Uterus (tissue), 4 donors: Measurements from ENCODE around the gene FAM209B. TPM values are rescaled to one million over a fixed set of nuclear protein-coding genes. Genes with fewer than 3 reads are reported as not detected.

ENCODE experiments used
- DNase-seq, 2 donors: peaks; one replicate each; pipeline ENCODE4 v3.0.0-alpha.2; 2019 to 2020
- H3K27ac ChIP-seq, 2 donors: fragments of 200-600 bp; sonication (generic); 1 replicate in 1 of 2; 2 replicates in 1 of 2; pipeline ENCODE4 v1.5.1; 2016 to 2018
- H3K27me3 ChIP-seq, 2 donors: fragments of 200-600 bp; sonication (generic); one replicate each; pipeline ENCODE4 v1.5.1; 2018 to 2019; ENCODE audit warnings: control low read depth in 1 of 2
- H3K36me3 ChIP-seq, 2 donors: fragments of 200-600 bp; sonication (generic); one replicate each; pipeline ENCODE4 v1.5.1; 2019; ENCODE audit warnings: control low read depth in 1 of 2
- H3K4me1 ChIP-seq, 2 donors: fragments of 200-600 bp; sonication (generic); one replicate each; pipeline ENCODE4 v1.5.1; 2018 to 2019; ENCODE audit warnings: control low read depth in 1 of 2
- H3K4me3 ChIP-seq, 2 donors: fragments of 200-600 bp; sonication (generic); 1 replicate in 1 of 2; 2 replicates in 1 of 2; pipeline ENCODE4 v1.5.1; 2018 to 2019; ENCODE audit warnings: mild to moderate bottlenecking in 1 of 2
- H3K9me3 ChIP-seq, 2 donors: fragments of 200-600 bp; sonication (generic); one replicate each; pipeline ENCODE4 v1.5.1; 2019; ENCODE audit warnings: control low read depth in 1 of 2
- POLR2A ChIP-seq, 2 donors: fragments of 450-650 bp; IDR thresholded peaks; one replicate each; pipeline ENCODE4 v1.6.1; 2016; ENCODE audit warnings: antibody characterized with exemption in 2 of 2, mild to moderate bottlenecking in 1 of 2, moderate library complexity in 1 of 2
- intact Hi-C: fragments of 100-400 bp; cut with DNase I; formaldehyde crosslinking; loops from one replicate; pipeline ENCODE4 v1.15.1; 2023; ENCODE audit warnings: low total_unique reads
- total RNA-seq, 4 donors: library from RNA; depleted of rRNA in 3 of 4; stranded (reverse); fragments of >200 nt in 3 of 4; gene quantifications; one replicate each; pipeline versions ENCODE4 v1.1.0 to v1.2.4, GENCODE V29; 2014 to 2023
- TF ChIP-seq, protein P1 (sequence below), 4 experiments: fragments of 200-600 bp in 2 of 4; fragments of 450-650 bp in 2 of 4; sonication (generic) in 2 of 4; IDR thresholded peaks; one replicate each; pipeline ENCODE4 v1.5.1; 2016 to 2019; ENCODE audit warnings: antibody characterized with exemption in 4 of 4, mild to moderate bottlenecking in 2 of 4, moderate library complexity in 1 of 4
- donor health status: DM: yes; HTN: yes; CAD: no.

Gene FAM209B
- total RNA-seq, 4 donors from 2014 or later = 0.79 TPM; not detected in 3

DNA sequence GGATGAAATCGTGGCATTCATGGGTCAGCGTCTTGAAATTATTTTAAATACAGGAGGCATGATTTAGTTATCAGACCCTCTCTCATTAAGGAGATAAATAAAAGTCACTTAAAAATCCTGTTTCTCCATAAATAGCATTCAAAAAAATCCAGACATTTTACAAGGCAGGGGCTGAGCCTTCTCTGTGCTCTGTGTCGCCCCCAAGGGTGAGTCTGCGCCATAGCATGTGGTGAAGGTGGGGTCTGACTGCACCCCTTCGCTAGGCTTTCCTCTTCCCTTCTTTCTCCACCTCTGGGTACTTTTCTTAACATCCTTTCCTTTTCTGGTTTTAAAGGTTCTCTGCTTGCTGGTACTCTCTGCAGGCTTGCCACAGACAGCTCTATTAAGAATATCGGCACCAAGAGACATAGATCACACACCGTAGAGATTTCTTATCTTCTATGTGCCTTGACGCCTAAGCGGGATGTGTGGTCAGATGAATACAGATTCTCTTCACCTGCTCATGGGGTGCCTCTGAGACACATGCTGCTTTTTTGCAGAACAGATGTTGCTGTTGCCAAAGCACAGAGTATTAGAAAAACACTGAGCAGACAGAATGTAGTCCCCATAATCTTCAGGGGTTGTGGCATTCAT, 28.6 kb upstream of the FAM209B start:
- Histone ChIP-seq H3K27me3 (no peaks in the 10 kb centered on the region), H3K27ac (no peak overlapping the region), H3K4me3 (no peak overlapping the region), H3K4me1 (no peaks in the 10 kb centered on the region), H3K36me3 (no peaks in the 10 kb centered on the region), H3K9me3 (no peaks in the 10 kb centered on the region)
- no peak for TF ChIP-seq POLR2A (IDR thresholded peaks at IDR 0.05)
- TF ChIP-seq, protein P1, sequence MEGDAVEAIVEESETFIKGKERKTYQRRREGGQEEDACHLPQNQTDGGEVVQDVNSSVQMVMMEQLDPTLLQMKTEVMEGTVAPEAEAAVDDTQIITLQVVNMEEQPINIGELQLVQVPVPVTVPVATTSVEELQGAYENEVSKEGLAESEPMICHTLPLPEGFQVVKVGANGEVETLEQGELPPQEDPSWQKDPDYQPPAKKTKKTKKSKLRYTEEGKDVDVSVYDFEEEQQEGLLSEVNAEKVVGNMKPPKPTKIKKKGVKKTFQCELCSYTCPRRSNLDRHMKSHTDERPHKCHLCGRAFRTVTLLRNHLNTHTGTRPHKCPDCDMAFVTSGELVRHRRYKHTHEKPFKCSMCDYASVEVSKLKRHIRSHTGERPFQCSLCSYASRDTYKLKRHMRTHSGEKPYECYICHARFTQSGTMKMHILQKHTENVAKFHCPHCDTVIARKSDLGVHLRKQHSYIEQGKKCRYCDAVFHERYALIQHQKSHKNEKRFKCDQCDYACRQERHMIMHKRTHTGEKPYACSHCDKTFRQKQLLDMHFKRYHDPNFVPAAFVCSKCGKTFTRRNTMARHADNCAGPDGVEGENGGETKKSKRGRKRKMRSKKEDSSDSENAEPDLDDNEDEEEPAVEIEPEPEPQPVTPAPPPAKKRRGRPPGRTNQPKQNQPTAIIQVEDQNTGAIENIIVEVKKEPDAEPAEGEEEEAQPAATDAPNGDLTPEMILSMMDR (IDR thresholded peaks at IDR 0.05) = no peak
- intact Hi-C loops = no loop called here
- no peak for DNase-seq

DNA sequence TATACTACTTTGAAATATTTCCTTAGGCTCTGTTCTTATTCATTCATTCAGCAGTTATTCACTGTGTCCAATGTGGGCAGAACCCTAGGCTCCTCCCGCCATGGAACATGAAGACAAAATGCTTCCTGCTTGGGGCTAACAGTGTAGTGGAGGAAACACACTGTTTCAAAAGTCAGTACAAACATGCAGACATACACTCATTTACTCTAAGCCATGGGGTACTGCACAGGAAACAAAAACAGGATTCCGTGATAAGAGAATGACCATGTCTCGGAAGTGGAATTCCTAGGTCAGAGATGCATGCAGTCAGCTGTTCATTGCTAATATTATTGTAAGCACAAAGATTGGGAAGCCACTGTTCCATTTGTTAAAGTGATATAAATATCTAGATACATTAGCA, 26.9 kb upstream of the FAM209B start:
- TF ChIP-seq, protein P1 (IDR thresholded peaks at IDR 0.05) = no peak
- TF ChIP-seq POLR2A (IDR thresholded peaks at IDR 0.05) = no peak
- DNase-seq = no peak
- Histone ChIP-seq H3K9me3 (no peaks in the 10 kb centered on the region), H3K4me3 (no peak overlapping the region), H3K4me1 (no peaks in the 10 kb centered on the region), H3K27me3 (no peaks in the 10 kb centered on the region), H3K36me3 (no peaks in the 10 kb centered on the region), H3K27ac (no peak overlapping the region)
- intact Hi-C loops = no loop called here

DNA sequence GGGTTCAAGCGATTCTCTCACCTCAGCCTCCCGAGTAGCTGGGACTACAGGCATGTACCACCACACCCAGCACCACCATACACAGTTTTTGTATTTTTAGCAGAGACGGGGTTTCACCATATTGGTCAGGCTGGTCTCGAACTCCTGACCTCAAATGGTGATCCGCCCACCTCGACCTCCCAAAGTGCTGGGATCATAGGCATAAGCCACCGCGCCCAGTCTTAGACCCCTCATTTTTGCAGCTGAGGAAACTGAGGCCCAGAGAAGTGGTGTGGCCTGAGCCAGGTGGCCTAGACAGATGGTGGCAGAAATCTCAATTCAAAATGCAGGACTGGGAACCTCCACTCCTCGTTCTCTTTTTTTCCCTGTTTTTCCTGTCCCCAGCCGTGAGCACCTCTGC, 21.1 kb upstream of the FAM209B start:
- H3K27me3 ChIP-seq = no peaks in the 10 kb centered on the region
- H3K27ac ChIP-seq = no peak overlapping the region
- intact Hi-C loops = no loop called here
- no peak for TF ChIP-seq POLR2A (IDR thresholded peaks at IDR 0.05)
- TF ChIP-seq, protein P1 (IDR thresholded peaks at IDR 0.05) = no peak
- no peaks in the 10 kb centered on the region for H3K4me1 ChIP-seq
- no peaks in the 10 kb centered on the region for H3K36me3 ChIP-seq
- H3K4me3 ChIP-seq = no peak overlapping the region
- no peak for DNase-seq
- no peaks in the 10 kb centered on the region for H3K9me3 ChIP-seq

DNA sequence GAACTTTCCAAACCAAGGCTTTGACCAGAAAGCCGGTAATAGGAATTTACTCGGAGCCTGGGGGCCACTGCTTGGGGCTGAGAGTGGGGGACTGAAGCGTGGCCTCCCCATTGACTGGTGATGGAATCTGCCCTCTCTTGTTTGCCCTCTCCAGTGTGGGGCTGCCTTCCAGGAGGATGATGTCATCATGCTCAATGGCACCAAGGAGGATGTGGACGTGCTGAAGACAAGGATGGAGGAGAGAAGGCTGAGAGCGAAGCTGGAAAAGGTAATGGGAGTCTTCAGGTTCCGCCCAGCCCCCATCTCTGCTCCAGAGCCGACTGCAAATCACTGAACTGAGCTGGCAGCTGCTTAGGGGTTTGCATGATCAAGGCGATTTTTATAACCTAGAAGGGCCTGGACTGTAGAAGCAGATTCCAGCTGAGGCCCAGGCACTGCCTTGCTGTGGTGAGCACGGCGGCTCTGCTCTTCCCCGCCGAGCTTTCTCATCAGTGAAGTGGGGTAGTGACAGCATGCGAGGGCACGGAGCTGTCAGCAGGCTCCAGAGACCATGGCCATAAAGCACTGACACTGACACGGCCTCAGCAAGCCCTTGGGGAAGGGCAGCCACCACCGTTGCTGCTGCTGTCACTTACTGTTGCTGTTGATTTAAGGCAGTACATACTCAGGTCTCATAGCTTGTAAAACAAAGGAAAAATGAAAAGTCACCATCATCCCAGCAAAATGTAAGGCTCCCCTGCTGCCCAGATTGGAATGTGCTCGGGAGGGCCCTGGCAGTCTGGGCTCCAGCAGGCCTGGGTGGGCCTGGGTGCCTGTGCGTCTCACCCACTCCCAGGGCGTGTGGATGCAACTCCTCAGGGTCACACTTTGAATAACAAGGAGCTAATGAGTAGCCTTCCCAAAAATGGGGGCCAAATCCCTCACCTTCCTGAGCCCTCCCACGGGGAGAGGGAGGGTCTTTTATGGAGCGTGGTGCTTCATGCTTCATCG, 19.6 kb upstream of the FAM209B start:
- no peak for DNase-seq
- H3K27me3 ChIP-seq = no peaks in the 10 kb centered on the region
- H3K36me3 ChIP-seq = no peaks in the 10 kb centered on the region
- no peak overlapping the region for H3K27ac ChIP-seq
- intact Hi-C loops = no loop called here
- no peak for TF ChIP-seq POLR2A (IDR thresholded peaks at IDR 0.05)
- TF ChIP-seq, protein P1 (IDR thresholded peaks at IDR 0.05) = no peak
- H3K9me3 ChIP-seq = no peaks in the 10 kb centered on the region
- no peaks in the 10 kb centered on the region for H3K4me1 ChIP-seq
- no peak overlapping the region for H3K4me3 ChIP-seq

DNA sequence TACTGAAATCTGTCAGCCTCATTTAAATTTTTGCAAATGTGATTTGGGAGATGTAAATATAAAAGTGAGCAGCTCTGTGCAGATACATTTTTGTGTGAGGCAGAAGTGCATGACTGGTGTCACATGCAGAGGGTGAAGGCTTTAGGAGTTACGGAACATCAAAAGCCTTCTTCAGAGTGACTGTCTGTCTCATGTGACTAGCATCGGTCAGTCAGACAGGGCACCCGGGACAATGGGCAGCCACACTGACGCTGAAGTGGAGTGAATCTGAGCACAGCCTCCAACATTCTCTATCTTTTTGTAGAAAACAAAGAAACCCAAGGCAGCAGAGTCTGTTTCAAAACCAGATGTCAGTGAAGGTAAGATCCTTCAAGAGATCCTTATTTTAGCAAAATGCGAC, 16.4 kb upstream of the FAM209B start:
- intact Hi-C loops = no loop called here
- Histone ChIP-seq H3K27me3 (no peaks in the 10 kb centered on the region), H3K36me3 (no peaks in the 10 kb centered on the region), H3K4me1 (no peaks in the 10 kb centered on the region), H3K27ac (no peak overlapping the region), H3K9me3 (peaks cover 0 to 23% of the 10 kb centered on the region in 2 donors), H3K4me3 (no peak overlapping the region)
- no peak for DNase-seq
- TF ChIP-seq, protein P1 (IDR thresholded peaks at IDR 0.05) = no peak
